ENCODE measurements around the gene TUT7.

DNA sequence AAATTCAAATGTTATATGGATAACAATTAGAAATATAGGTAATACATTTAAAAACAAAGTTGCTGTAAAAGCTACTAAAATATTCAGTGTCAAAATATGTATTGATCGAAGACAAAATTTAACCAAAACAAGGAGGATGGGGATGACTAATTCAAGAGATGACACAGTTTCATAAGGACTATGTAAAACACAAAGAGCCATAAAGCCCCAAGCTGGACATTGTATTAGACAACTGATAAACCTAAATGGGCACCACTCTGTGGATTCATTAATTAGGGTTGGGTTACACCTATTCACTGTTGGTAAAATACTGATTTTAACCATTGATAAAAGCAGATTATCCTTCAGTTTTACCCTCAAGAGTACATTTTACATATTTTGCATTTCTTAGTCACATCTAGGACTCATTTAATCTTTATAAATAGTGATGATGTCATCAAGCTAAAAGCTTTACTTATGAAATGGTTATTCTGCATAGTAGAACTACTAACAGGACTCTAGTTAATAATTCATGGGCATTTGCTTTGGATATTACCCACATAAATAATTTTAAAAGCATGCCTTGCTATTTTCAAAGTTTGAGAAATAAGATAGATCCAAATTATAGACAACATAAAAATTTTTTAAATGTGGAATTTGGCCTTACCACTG is 13.7 kb downstream of the TUT7 start:
- no peak for TF ChIP-seq CTCF (conservative IDR thresholded peaks at IDR 0.05; ENCODE audit: low read depth, low read length)
- TF ChIP-seq, protein P1, sequence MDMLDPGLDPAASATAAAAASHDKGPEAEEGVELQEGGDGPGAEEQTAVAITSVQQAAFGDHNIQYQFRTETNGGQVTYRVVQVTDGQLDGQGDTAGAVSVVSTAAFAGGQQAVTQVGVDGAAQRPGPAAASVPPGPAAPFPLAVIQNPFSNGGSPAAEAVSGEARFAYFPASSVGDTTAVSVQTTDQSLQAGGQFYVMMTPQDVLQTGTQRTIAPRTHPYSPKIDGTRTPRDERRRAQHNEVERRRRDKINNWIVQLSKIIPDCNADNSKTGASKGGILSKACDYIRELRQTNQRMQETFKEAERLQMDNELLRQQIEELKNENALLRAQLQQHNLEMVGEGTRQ (IDR thresholded peaks at IDR 0.05; ENCODE audit: low read depth, low read length), result no peak
- no peak for TF ChIP-seq POLR2A (IDR thresholded peaks at IDR 0.05; ENCODE audit: low read depth, low read length)
- no peak for TF ChIP-seq CEBPB (IDR thresholded peaks at IDR 0.05; ENCODE audit: low read depth, low read length)
- TF ChIP-seq FOS (IDR thresholded peaks at IDR 0.05; ENCODE audit: low read depth, low read length), result no peak
- no peak for TF ChIP-seq RAD21 (IDR thresholded peaks at IDR 0.05; ENCODE audit: low read length)
- TF ChIP-seq CHD1 (IDR thresholded peaks at IDR 0.05; ENCODE audit: low read depth, low read length), result no peak
- no peak for TF ChIP-seq MAFK (IDR thresholded peaks at IDR 0.05; ENCODE audit: low read depth, low read length)
- no peak for TF ChIP-seq RFX5 (IDR thresholded peaks at IDR 0.05; ENCODE audit: low read depth, low read length)
- no peak for TF ChIP-seq BHLHE40 (IDR thresholded peaks at IDR 0.05; ENCODE audit: low read depth, low read length)
- TF ChIP-seq NFE2L2 (IDR thresholded peaks at IDR 0.05; ENCODE audit: low read depth, low read length), result no peak
- TF ChIP-seq SMC3 (IDR thresholded peaks at IDR 0.05; ENCODE audit: low read depth, low read length), result no peak
- TF ChIP-seq ELK1 (IDR thresholded peaks at IDR 0.05; ENCODE audit: borderline replicate concordance, low read depth, low read length), result no peak
